ENCODE data around the gene ANKH. TPM values are rescaled to one million over a fixed set of nuclear protein-coding genes. Genes with fewer than 3 reads are reported as not detected.

ANKH gene
- total and polyA plus RNA-seq, 8 donors: 3.6 to 115 (median 14.3) TPM

DNA sequence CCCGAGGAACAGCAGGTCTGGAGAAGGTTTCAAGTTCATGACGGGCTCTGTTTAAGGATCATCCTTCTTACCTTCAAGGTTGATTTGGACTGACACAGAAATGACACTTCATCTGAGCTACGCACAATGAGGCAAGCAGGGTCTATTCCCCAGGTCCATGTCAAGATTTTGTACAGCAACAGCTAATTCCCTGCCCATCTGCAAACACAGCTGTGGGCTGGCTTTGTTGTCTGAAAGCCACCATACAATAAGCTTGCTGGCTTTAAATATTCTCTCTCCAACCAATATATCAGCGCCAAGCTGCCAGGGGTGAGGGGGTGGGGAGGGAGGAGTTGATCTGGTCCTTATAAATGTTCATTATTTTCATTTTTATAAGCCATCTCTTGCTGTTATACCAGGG lies 115.1 kb downstream of the ANKH start:
- peaks cover 0 to 28% (median 15%) of the 10 kb centered on the region in 4 donors for H3K36me3 ChIP-seq
- no peaks in the 10 kb centered on the region for H3K9me3 ChIP-seq
- no peaks in the 10 kb centered on the region for H3K4me1 ChIP-seq
- intact Hi-C loops (cut with DNase I; ENCODE audit: low total_unique reads): no loop called here
- 89 to 99% (median 91%) methylated on average over 4 of the region's 4 CpGs for whole genome bisulfite sequencing, 5 donors
- no peak overlapping the region for H3K4me3 ChIP-seq
- no peaks in the 10 kb centered on the region for H3K27me3 ChIP-seq
- no peak for DNase-seq
- no peak overlapping the region for H3K27ac ChIP-seq
- no peak for TF ChIP-seq POLR2A (IDR thresholded peaks at IDR 0.05)
- TF ChIP-seq EP300 (IDR thresholded peaks at IDR 0.05): no peak
- TF ChIP-seq POLR2AphosphoS5 (IDR thresholded peaks at IDR 0.05): no peak
- TF ChIP-seq, protein P1, sequence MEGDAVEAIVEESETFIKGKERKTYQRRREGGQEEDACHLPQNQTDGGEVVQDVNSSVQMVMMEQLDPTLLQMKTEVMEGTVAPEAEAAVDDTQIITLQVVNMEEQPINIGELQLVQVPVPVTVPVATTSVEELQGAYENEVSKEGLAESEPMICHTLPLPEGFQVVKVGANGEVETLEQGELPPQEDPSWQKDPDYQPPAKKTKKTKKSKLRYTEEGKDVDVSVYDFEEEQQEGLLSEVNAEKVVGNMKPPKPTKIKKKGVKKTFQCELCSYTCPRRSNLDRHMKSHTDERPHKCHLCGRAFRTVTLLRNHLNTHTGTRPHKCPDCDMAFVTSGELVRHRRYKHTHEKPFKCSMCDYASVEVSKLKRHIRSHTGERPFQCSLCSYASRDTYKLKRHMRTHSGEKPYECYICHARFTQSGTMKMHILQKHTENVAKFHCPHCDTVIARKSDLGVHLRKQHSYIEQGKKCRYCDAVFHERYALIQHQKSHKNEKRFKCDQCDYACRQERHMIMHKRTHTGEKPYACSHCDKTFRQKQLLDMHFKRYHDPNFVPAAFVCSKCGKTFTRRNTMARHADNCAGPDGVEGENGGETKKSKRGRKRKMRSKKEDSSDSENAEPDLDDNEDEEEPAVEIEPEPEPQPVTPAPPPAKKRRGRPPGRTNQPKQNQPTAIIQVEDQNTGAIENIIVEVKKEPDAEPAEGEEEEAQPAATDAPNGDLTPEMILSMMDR (IDR thresholded peaks at IDR 0.05): no peak

DNA sequence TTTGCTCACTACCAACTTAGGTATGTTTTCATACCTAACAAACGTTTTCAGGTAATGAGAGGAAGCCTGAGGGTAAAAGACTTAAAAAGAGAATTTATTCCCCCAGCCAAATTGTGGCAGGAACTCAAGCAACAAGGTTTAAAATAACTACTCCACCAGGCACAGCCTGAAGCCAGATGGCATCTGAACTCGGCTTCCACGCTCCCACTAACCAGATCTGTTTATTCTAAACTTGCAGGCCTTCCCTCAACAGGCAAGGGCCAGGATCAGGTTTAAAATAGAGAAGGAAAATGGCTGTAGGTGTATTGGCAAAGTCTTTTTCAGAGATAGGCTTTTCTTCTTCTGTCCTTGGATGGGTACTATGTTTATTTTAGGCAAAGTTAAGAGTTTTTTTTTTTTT lies 117.6 kb downstream of the ANKH start:
- Histone ChIP-seq H3K27me3 (no peaks in the 10 kb centered on the region), H3K36me3 (peaks cover 4 to 45% (median 36%) of the 10 kb centered on the region in 4 donors), H3K4me1 (no peaks in the 10 kb centered on the region), H3K4me3 (no peak overlapping the region), H3K9me3 (no peaks in the 10 kb centered on the region), H3K27ac (no peak overlapping the region)
- intact Hi-C loops (cut with DNase I; ENCODE audit: low total_unique reads): no loop called here
- DNase-seq: no peak
- TF ChIP-seq POLR2A (IDR thresholded peaks at IDR 0.05): no peak
- no peak for TF ChIP-seq POLR2AphosphoS5 (IDR thresholded peaks at IDR 0.05)
- TF ChIP-seq EP300 (IDR thresholded peaks at IDR 0.05): no peak
- TF ChIP-seq, protein P1 (IDR thresholded peaks at IDR 0.05): no peak
- 54 to 81% (median 74%) methylated on average over 3 of the region's 3 CpGs for WGBS, 5 donors

DNA sequence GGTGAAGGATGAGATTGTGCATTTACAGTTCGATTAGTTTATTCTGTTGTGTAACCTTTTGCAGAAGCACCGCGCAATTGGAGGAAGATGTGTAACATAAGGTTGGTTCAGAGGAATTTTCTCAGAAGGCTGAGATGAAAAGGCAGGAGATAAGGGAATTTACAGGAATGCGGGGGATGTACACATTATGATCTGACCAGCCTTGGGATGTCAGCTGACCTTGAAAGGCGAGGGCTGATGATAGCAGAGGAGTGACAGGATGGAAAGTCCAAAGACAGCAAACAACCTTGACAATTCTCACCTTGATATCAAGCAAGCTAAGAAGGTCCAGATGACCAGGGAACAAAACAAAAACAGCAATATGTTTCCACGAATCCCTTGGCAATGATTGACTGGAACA lies 118.3 kb downstream of the ANKH start:
- 88 to 93% (median 92%) methylated on average over 6 of the region's 6 CpGs for WGBS, 5 donors
- intact Hi-C loops (cut with DNase I; ENCODE audit: low total_unique reads): no loop called here
- no peaks in the 10 kb centered on the region for H3K4me1 ChIP-seq

DNA sequence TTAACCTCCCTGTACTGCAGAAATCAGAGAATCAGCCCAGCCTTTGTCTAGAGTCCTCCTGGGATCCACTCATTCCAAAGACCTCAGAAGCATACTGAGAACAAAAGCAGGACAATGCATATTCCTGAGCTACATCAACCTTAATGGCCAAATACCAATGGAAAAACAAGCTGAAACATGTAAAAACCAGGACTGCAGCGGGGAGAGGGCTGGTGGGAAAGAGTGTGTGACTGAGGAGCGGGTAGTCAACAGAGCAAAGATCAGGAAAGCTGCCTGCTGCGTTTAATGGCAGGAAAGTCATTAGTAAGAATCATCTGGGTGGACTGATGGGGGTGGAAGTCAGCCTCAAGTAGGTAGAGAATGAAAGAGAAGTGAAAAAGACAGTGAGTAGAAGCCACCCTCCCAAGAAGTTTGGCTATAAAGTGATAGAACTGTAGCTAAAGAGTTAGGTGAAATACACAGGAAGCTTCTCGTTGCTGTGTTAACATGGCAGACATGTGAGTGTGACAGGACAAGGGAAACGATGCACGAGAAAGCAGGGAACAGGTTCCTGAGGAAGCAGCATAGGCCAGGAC lies 119.0 kb downstream of the ANKH start:
- no peak for DNase-seq
- Histone ChIP-seq H3K9me3 (no peaks in the 10 kb centered on the region), H3K4me1 (no peaks in the 10 kb centered on the region), H3K36me3 (peaks cover 4 to 58% (median 50%) of the 10 kb centered on the region in 4 donors), H3K27me3 (no peaks in the 10 kb centered on the region), H3K27ac (no peak overlapping the region), H3K4me3 (no peak overlapping the region)
- TF ChIP-seq POLR2AphosphoS5 (IDR thresholded peaks at IDR 0.05) (no peak), POLR2A (IDR thresholded peaks at IDR 0.05) (no peak), EP300 (IDR thresholded peaks at IDR 0.05) (no peak)
- TF ChIP-seq, protein P1 (IDR thresholded peaks at IDR 0.05): no peak
- 82 to 85% (median 84%) methylated on average over 6 of the region's 6 CpGs for WGBS, 5 donors
- intact Hi-C loops (cut with DNase I; ENCODE audit: low total_unique reads): no loop called here

More for the DNA sequence above, 118.3 kb downstream of the ANKH start:
- H3K27me3 ChIP-seq: no peaks in the 10 kb centered on the region
- no peaks in the 10 kb centered on the region for H3K9me3 ChIP-seq
- peaks cover 4 to 52% (median 43%) of the 10 kb centered on the region in 4 donors for H3K36me3 ChIP-seq
- no peak for DNase-seq
- no peak overlapping the region for H3K27ac ChIP-seq
- TF ChIP-seq EP300 (IDR thresholded peaks at IDR 0.05): no peak
- no peak for TF ChIP-seq POLR2AphosphoS5 (IDR thresholded peaks at IDR 0.05)
- H3K4me3 ChIP-seq: no peak overlapping the region

DNA sequence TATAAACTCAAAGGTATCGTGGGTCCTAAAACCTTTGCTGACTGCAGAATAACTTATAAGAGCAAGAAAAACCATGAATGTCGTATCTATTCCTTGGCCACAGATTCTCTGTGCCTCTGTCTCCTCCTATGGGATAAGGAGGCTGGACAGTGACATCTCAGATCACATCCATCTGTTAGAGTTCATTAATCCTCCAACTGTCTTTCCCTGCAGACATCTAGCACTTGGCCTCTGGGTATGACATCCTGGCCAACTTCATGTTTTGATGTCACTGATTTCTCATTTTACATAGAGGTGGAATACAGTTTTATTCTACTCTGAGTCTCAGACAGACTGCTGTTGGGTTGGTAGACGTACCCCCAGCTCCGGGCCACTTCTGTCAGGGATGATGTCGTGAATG lies 120.9 kb downstream of the ANKH start:
- WGBS, 5 donors: 92 to 98% (median 96%) methylated on average over 5 of the region's 5 CpGs
- H3K27ac ChIP-seq: no peak overlapping the region
- H3K36me3 ChIP-seq: peaks cover 4 to 71% (median 63%) of the 10 kb centered on the region in 4 donors
- intact Hi-C loops (cut with DNase I; ENCODE audit: low total_unique reads): no loop called here
- no peak for DNase-seq
- no peaks in the 10 kb centered on the region for H3K9me3 ChIP-seq
- H3K4me3 ChIP-seq: no peak overlapping the region
- H3K4me1 ChIP-seq: no peaks in the 10 kb centered on the region
- TF ChIP-seq, protein P1 (IDR thresholded peaks at IDR 0.05): no peak
- TF ChIP-seq POLR2A (IDR thresholded peaks at IDR 0.05) (no peak), EP300 (IDR thresholded peaks at IDR 0.05) (no peak), POLR2AphosphoS5 (IDR thresholded peaks at IDR 0.05) (no peak)
- H3K27me3 ChIP-seq: no peaks in the 10 kb centered on the region
